Colon (tissue), 2 donors: Measurements from ENCODE around the gene CDH2.
"Not testable (repeated sequence)": the region's sequence is repeated elsewhere in the genome, so short reads cannot be mapped to it uniquely, and the experiment has no call there.

Source experiments
- FAIRE-seq: peaks from 2 replicates; lab custom pipeline; 2012; peaks lifted over from hg19 to GRCh38; lab: Jason Lieb, UNC
- donor health status: control.
- donor health status: control.

Gene CDH2

DNA sequence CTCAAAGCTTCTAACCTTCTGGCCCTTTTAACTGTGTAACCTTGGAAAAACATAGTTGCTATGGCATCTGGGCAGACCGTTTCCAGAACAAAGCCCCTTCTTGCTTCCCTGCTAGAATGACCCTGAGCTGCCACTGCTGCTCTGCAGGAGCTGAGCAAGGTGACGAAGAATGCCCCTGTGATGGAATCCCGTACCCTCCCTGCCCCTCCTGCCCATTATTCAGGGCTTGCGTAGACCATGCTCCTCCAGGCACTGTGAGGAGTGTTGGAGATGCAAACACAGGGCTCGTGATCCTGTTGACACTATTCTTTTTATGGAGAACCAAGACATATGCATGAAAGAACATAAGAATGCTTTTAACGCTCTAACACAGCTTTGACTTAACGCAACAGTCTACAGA, 191.1 kb downstream of the CDH2 start:
- no peak for FAIRE-seq

GRCh38 chr18:27983780-27984179, 193.2 kb downstream of the CDH2 start:
- FAIRE-seq: no peak

- no peak for FAIRE-seq
Measured at GRCh38 chr18:27976806-27977408, 200.0 kb downstream of the CDH2 start.

GRCh38 chr18:27970321-27970720, 206.6 kb downstream of the CDH2 start:
- no peak for FAIRE-seq

DNA sequence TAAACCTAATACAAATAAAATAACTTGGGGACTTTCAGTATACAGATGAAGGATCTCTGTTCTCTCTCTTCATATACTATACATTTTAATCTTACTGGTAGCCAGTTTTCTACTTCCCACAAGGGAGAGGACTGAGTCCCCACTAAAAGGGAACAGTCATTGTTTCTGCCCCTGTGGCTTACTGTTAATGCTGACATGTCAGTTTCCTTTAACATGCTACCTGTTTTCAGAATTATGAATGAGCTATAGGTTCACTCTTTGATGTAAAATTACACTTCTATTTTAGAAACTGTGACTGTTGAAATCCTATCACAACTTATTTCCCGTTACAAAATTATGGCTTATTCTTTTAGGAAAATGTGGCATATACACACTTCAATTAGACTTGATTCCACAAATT, 207.7 kb downstream of the CDH2 start:
- no peak for FAIRE-seq

DNA sequence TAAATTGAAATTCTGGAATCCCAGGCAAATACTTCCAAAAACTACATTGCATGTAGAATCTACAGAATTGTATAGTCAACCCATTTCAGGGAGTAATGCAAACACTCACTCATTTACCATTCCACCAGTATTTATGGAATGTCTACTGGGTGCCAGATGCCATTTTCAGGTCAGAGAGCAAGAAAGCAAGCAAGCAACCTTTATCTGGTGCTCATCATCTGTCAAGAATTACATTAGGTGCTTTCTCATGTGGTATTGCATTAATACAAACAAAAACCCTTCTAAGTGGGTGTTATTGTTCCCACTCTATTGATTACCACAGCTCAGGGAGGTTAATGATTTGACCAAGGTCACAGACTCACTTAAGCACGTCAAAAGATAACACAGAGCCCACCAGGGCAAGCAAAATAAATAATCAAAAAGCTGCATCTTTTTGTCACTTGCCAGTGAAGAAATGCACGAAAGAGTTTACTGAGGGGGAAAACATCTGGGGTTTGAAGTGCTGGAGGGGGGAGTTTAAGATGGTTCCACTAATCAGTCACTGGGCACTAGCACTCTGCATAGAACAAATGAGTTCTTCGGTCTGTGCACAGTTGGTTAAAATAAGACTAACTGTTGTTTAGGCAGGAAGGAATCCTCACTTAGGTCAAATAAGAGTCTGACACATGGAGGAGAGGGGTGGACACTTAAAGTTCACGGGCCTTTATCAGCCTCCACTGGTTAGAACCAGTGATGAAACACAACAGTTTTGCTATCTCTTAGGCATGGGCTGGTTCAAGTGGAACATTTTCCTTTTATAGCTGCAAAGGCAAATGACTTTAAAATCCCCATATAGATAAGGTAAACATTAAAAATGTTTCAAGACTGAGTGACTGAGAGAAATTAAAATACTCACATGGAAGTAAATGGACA, 208.8 kb downstream of the CDH2 start:
- no peak for FAIRE-seq

DNA sequence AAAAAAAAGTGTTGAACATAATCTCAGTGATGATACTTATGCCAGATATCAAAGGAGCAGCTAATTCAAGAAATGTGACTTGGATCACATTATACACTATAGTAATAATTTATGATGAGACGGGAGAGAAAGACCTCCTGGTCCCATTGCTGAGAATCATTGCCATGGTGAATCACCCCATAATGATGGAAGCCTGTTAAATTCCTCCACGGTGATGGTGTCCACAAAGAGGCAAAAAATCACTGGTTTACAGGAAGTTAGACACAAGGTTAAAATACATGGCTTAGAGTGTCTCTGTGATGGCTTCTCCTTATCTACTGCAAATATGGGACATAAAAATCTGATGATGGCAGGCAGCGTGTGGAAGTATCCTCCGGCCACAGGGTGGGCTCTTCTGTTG, 210.0 kb downstream of the CDH2 start:
- FAIRE-seq: no peak

DNA sequence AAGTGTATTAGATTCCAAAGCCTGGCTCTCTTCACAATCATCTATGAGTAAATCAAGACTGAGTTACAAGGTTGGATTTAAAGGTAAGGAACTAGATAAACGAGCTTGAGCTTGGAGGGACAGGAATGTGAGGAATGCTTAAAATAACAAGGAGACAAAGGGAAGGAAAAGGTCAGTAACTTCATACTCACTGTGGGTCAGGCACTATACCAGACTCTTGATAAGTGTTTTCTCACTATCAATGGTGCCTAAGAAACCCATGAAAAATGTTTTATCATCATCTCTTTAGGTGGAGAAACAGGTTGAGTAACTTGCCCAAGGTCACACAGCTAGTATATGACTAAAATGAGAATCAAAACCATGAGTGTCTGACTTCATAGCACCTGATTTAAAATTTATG, 212.1 kb downstream of the CDH2 start:
- no peak for FAIRE-seq

DNA sequence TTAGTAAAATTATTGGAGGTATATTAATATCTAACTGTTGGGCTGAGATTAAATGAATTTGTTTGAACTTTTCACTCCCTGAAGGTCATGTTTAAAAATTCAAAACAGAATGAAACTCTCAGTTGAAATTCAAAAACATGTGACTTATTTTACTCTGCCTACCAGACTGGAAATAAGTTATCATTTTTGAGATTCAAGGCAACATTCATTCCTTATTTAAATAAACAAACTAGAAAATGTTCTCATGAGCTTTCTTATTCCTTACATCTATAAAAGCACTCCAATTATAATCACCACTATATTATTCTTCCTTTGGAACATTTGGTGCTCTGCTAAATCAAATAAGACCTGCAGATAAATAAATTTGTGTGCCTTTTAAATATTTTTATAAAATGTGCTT, 217.8 kb downstream of the CDH2 start:
- FAIRE-seq: no peak

DNA sequence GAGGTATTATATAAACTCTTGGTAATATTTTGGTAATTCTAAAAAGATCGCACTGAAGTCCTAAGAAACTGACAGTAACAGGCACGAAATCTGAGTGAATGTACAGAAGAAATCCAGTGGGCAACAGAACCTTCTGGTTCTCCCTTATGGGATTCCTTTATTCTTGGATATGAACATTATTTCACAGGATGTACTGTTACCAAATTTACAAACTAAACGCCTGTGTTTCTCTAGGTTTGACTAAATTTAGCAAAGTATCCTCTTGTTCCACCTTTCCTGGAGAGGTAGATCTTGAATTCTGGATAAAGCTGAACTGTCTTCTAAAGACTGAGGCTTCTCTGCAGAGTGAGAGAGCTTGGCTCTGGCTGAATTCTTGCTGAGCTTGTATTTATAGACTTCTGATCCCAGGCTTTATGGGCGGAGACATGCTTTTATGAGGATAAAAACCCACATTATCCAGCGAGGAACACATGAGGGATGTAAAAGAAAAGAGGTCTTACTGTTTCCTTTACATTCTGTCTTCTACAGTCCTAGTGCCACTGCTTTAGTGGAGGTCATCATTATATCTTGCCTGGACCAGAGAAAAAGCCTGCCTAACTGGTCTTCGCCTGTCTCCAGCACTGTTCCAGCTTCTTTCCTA, 220.8 kb downstream of the CDH2 start:
- no peak for FAIRE-seq

DNA sequence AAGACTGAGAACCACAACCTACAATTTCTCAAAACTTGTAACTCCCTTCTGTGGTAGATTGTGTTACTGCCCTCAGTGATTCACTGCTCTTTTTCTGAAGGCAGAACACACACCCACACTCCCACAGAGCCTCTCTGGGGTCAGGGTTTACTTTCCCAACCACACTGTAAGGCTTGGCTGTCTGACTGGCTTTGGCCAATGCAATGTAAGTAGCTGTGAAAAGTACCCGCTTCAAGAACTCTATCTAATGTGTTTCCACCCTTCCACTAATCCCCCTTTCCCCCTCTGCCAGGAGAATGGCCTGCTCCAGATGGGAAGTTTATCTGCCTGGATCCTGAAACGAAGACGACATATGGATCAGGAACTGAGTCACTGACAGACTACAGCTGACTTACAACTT, 222.7 kb downstream of the CDH2 start:
- FAIRE-seq: no peak

GRCh38 chr18:27952741-27953140, 224.2 kb downstream of the CDH2 start:
- no peak for FAIRE-seq

GRCh38 chr18:27950648-27951228, 226.2 kb downstream of the CDH2 start:
- FAIRE-seq: no peak

DNA sequence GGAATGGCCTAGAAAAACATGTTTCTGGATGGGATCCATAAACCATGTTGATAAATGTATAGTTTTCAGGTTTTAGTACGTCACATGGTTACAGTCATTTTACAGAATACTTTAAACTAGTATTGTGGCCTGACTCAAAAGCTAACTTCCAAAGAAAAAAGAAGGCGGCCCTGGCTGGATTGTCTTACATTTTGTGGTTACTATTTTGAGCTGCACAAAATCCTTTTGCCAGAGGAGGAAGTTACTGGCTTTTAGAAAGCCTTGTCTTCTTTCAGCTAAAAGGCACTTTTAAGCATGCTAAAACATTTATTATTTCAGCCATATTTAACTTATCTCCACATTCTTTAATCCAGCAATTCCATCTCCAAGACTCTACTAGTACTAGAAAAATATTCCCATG, 227.9 kb downstream of the CDH2 start:
- FAIRE-seq: no peak

DNA sequence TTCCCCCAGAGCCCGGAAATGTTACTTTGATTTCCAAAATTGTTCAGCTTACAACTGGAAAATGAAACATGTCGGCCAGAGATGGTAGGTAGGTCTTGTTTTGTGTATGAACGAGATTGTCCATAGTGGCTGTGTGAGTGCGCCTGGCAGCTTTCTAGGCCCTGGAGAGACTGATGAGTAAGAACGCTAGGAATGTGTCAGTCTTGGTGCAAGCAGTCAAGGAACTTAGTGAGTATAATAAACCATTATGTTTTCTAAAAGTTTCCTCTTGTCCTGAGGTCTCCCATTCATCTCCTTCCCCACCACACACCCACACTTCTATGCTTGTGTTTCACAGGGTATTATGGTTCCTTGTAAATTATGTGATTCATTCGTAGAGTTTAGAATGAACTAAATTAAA, 234.2 kb downstream of the CDH2 start:
- no peak for FAIRE-seq

GRCh38 chr18:27931535-27931934, 245.4 kb downstream of the CDH2 start:
- no peak for FAIRE-seq

DNA sequence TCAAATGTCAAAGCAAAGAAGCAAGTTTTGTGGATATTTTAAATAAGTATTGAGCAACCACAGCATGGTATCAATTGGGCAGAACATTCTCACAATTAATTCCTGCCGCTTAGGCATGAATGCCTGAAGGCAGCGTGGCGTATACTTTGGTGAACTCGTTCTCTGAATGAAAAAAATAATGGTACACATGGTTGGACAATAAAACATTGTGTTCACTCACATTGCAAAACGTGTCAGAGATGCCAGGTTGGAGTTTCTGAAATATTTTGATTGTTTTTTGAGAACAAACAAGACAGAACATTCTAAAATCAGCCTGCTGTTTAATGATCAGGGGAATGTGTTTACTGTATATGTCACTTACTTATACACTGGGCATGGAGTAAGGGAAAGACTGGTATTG, 254.2 kb downstream of the CDH2 start:
- FAIRE-seq: no peak

- FAIRE-seq: no peak
Measured at GRCh38 chr18:27921904-27922751, 254.8 kb downstream of the CDH2 start.

- FAIRE-seq: no peak
Measured at GRCh38 chr18:27921392-27921791, 255.5 kb downstream of the CDH2 start.

- no peak for FAIRE-seq
Measured at GRCh38 chr18:27920836-27921235, 256.1 kb downstream of the CDH2 start.

- not testable (repeated sequence) for FAIRE-seq
Measured at GRCh38 chr18:27906189-27906588, 270.7 kb downstream of the CDH2 start.

DNA sequence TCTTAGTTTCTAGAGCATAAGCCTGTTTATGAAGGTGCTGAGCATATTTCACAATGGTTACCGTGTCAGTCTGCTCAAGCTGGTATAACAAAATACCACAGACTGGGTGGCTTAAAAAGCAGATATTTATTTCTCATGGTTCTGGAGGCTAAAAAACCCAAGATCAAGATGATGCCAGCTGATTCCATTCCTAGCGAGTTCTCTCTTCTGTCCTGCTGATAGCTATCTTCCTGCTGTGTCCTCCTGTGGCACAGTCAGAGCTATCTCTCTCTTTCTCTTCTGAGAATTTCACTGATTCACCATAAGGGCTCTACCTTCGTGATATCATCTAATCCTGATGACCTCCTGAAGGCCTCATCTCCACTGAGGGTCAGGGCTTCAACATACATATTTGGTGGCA, 273.0 kb downstream of the CDH2 start:
- no peak for FAIRE-seq
